NB4 (cell line): ENCODE data around the gene FSCB.

Experiments
- POLR2A ChIP-seq: IDR thresholded peaks from 2 replicates; pipeline ENCODE4 v1.6.1; 2011; ENCODE audit warnings: mild to moderate bottlenecking; ENCODE audit not compliant: insufficient read length; ENCODE audit errors: extremely low read depth
- TF ChIP-seq, protein P1 (sequence below): IDR thresholded peaks from one replicate; pipeline ENCODE4 v1.5.1; 2012; ENCODE audit warnings: low read depth, low read length

DNA sequence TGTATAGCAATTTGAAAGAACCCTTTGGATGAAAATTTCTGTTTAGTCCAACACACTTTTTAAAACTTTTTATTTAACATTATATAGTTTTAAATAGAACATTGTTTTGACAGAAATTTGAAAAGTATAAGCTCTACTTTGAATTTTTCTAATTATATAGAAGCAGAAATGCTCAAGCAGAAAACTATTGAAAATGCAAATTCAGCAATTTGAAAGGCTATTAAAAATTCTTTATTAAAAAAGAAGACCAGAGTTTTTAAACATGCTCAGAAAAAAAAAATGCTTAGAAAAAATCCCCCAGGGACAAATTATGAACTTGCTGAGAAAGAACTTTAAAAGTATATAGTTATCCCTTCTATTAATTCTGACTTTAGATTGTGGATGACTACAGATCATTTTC, 21.1 kb upstream of the FSCB start:
- TF ChIP-seq, protein P1, sequence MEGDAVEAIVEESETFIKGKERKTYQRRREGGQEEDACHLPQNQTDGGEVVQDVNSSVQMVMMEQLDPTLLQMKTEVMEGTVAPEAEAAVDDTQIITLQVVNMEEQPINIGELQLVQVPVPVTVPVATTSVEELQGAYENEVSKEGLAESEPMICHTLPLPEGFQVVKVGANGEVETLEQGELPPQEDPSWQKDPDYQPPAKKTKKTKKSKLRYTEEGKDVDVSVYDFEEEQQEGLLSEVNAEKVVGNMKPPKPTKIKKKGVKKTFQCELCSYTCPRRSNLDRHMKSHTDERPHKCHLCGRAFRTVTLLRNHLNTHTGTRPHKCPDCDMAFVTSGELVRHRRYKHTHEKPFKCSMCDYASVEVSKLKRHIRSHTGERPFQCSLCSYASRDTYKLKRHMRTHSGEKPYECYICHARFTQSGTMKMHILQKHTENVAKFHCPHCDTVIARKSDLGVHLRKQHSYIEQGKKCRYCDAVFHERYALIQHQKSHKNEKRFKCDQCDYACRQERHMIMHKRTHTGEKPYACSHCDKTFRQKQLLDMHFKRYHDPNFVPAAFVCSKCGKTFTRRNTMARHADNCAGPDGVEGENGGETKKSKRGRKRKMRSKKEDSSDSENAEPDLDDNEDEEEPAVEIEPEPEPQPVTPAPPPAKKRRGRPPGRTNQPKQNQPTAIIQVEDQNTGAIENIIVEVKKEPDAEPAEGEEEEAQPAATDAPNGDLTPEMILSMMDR, result no peak
- no peak for TF ChIP-seq POLR2A
